HCT116 (cell line): Measurements from ENCODE around the gene CELF1. TPM values are rescaled to one million over a fixed set of nuclear protein-coding genes. Genes with fewer than 3 reads are reported as not detected.

Experiments used
- ATAC-seq: fragments of 200-7000 bp; cut with Tn5 transposase; 2 replicates; pipeline ENCODE4 v1.9.1; 2020; ENCODE audit warnings: mild to moderate bottlenecking, moderate library complexity
- BruUV-seq: library from RNA; stranded (reverse); fragments of 400-500 nt; replicated peaks from 2 replicates; lab custom pipeline; 2021; lab: Mats Ljungman, UMichigan
- CTCF ChIA-PET: fragments of 300-600 bp; sonication (Branson Sonifier 250); formaldehyde crosslinking; loops from one replicate; lab custom pipeline; 2021; ENCODE audit warnings: antibody characterized with exemption; lab: Charles Lee
- POLR2A ChIA-PET: fragments of 300-600, 350-600 bp; sonication (Branson Sonifier 250); formaldehyde crosslinking; loops from one replicate; lab custom pipeline; 2021; ENCODE audit warnings: antibody characterized with exemption; lab: Charles Lee
- RAD21 ChIA-PET, 2 experiments: fragments of 300-600 bp; sonication (Branson Sonifier 250); formaldehyde crosslinking; loops; one replicate each; lab custom pipeline; 2023; ENCODE audit warnings: low total read pairs in 2 of 2; ENCODE audit not compliant: uncharacterized antibody in 2 of 2, unreplicated experiment in 2 of 2, low non-redundant PET in 1 of 2; lab: Charles Lee
- DNase-seq: peaks from one replicate; pipeline ENCODE4 v3.0.0-alpha.2; 2010; ENCODE audit warnings: low read depth, low spot score
- H2AFZ ChIP-seq: fragments of 200-600 bp; shearing (Covaris generic), sonication (generic); 2 replicates; pipeline ENCODE4 v1.6.1; 2017; ENCODE audit warnings: low read depth, mixed run types, mixed read lengths, antibody characterized with exemption, low read length; ENCODE audit not compliant: poor library complexity, severe bottlenecking
- H3K27ac ChIP-seq: 2 replicates; pipeline ENCODE4 v1.5.1; 2012; ENCODE audit warnings: low read depth, low read length
- H3K27me3 ChIP-seq: fragments of 200-600 bp; sonication (generic); 2 replicates; pipeline ENCODE4 v1.6.1; 2016; ENCODE audit warnings: mixed run types, low read length, mixed read lengths; ENCODE audit not compliant: insufficient read depth
- H3K36me3 ChIP-seq, 2 experiments: fragments of 200-500 bp in 1 of 2; fragments of 200-600 bp in 1 of 2; sonication (Bioruptor generic) in 1 of 2; sonication (generic) in 1 of 2; 2 replicates each; pipeline versions ENCODE4 v1.5.1 to v1.6.1; 2014 to 2016; ENCODE audit warnings: low read length in 2 of 2, inconsistent platforms in 1 of 2, mixed read lengths in 1 of 2, mixed run types in 1 of 2; ENCODE audit not compliant: insufficient read depth in 2 of 2, control insufficient read depth in 1 of 2
- H3K4me1 ChIP-seq, 2 experiments: fragments of 200-600 bp in 1 of 2; sonication (generic) in 1 of 2; 2 replicates each; pipeline versions ENCODE4 v1.5.1 to v1.6.1; 2012 to 2017; ENCODE audit warnings: low read length in 2 of 2, inconsistent platforms in 1 of 2, mild to moderate bottlenecking in 1 of 2, mixed read lengths in 1 of 2, mixed run types in 1 of 2, moderate library complexity in 1 of 2; ENCODE audit not compliant: insufficient read depth in 2 of 2, control insufficient read depth in 1 of 2
- H3K4me2 ChIP-seq: fragments of 200-600 bp; sonication (generic); 2 replicates; pipeline ENCODE4 v1.6.1; 2017; ENCODE audit warnings: mixed run types, low read length, mixed read lengths
- H3K4me3 ChIP-seq, 2 experiments: fragments of 200-600 bp in 1 of 2; sonication (generic) in 1 of 2; replicated peaks in 1 of 2; 2 replicates each; pipeline ENCODE4 v1.5.1; 2011 to 2016; ENCODE audit warnings: low read length in 2 of 2, control low read depth in 1 of 2, low read depth in 1 of 2, mild to moderate bottlenecking in 1 of 2, mixed read lengths in 1 of 2, mixed run types in 1 of 2
- H3K79me2 ChIP-seq: fragments of 200-600 bp; sonication (generic); 2 replicates; pipeline ENCODE4 v1.6.1; 2017; ENCODE audit warnings: mild to moderate bottlenecking, mixed run types, low read length, moderate library complexity, mixed read lengths; ENCODE audit not compliant: insufficient read depth
- H3K9ac ChIP-seq: fragments of 200-600 bp; sonication (generic); 2 replicates; pipeline ENCODE4 v1.6.1; 2016; ENCODE audit warnings: low read length, mixed read lengths
- H3K9me2 ChIP-seq: fragments of 200-600 bp; sonication (generic), shearing (Covaris generic); 2 replicates; pipeline ENCODE4 v1.6.1; 2017; ENCODE audit warnings: mixed run types, mild to moderate bottlenecking, moderate library complexity; ENCODE audit not compliant: insufficient read depth
- H3K9me3 ChIP-seq, 2 experiments: fragments of 200-500 bp in 1 of 2; fragments of 200-600 bp in 1 of 2; sonication (Bioruptor generic) in 1 of 2; sonication (generic) in 1 of 2; 2 replicates each; pipeline ENCODE4 v1.6.1; 2014 to 2017; ENCODE audit warnings: low read length in 2 of 2, mixed read lengths in 2 of 2, inconsistent platforms in 1 of 2, low read depth in 1 of 2, mild to moderate bottlenecking in 1 of 2, mixed run types in 1 of 2, moderate library complexity in 1 of 2; ENCODE audit not compliant: control insufficient read depth in 1 of 2, insufficient read depth in 1 of 2
- H4K20me1 ChIP-seq: fragments of 200-600 bp; sonication (generic), shearing (Covaris generic); 2 replicates; pipeline ENCODE4 v1.6.1; 2017; ENCODE audit warnings: mixed run types, mild to moderate bottlenecking, moderate library complexity; ENCODE audit not compliant: insufficient read depth
- CBX3 ChIP-seq: IDR thresholded peaks from 2 replicates; pipeline ENCODE4 v1.6.1; 2012; ENCODE audit warnings: low read depth
- EGR1 ChIP-seq: IDR thresholded peaks from 2 replicates; pipeline ENCODE4 v1.6.1; 2012; ENCODE audit warnings: low read depth
- ELF1 ChIP-seq: IDR thresholded peaks from 2 replicates; pipeline ENCODE4 v1.6.1; 2012; ENCODE audit warnings: low read depth, borderline replicate concordance
- EZH2 ChIP-seq: fragments of 200-600 bp; sonication (generic); IDR thresholded peaks from 2 replicates; pipeline ENCODE4 v1.6.1; 2017; ENCODE audit warnings: antibody characterized with exemption, mixed run types
- FOSL1 ChIP-seq: IDR thresholded peaks from 2 replicates; pipeline ENCODE4 v1.6.1; 2012; ENCODE audit warnings: low read depth
- JUND ChIP-seq: IDR thresholded peaks from 2 replicates; pipeline ENCODE4 v1.6.1; 2012
- RAD21 ChIP-seq: IDR thresholded peaks from 2 replicates; pipeline ENCODE4 v1.6.1; 2012; ENCODE audit warnings: low read depth, mild to moderate bottlenecking
- SIN3A ChIP-seq: IDR thresholded peaks from 2 replicates; pipeline ENCODE4 v1.6.1; 2012; ENCODE audit warnings: low read depth
- SP1 ChIP-seq: IDR thresholded peaks from 2 replicates; pipeline ENCODE4 v1.6.1; 2012; ENCODE audit warnings: low read depth
- SRF ChIP-seq: IDR thresholded peaks from 2 replicates; pipeline ENCODE4 v1.6.1; 2012; ENCODE audit warnings: low read depth
- YY1 ChIP-seq: IDR thresholded peaks from 2 replicates; pipeline ENCODE4 v1.6.1; 2011; ENCODE audit warnings: low read length, low read depth, moderate library complexity, mild to moderate bottlenecking; ENCODE audit not compliant: insufficient replicate concordance; ENCODE audit errors: extremely low read depth
- intact Hi-C: fragments of 100-400 bp; cut with micrococcal nuclease; formaldehyde crosslinking; loops from 2 replicates; pipeline ENCODE4 v1.10.0; 2022
- total RNA-seq: library from RNA; stranded (reverse); gene quantifications from one replicate; pipeline ENCODE4 v1.2.1, GENCODE V29; 2021; ENCODE audit not compliant: unreplicated experiment
- TF ChIP-seq, protein P1 (sequence below), 3 experiments: fragments of 200-600 bp in 1 of 3; sonication (generic) in 1 of 3; IDR thresholded peaks in 2 of 3; conservative IDR thresholded peaks in 1 of 3; 2 replicates each; pipeline ENCODE4 v1.5.1; 2012 to 2017; ENCODE audit warnings: low read depth in 2 of 3, low read length in 2 of 3, antibody characterized with exemption in 1 of 3, borderline replicate concordance in 1 of 3, control low read depth in 1 of 3, mild to moderate bottlenecking in 1 of 3, mixed read lengths in 1 of 3, mixed run types in 1 of 3, moderate library complexity in 1 of 3; ENCODE audit not compliant: insufficient read depth in 1 of 3
- TF ChIP-seq, protein P2 (sequence below): IDR thresholded peaks from 2 replicates; pipeline ENCODE4 v1.6.1; 2012

Gene CELF1
- total RNA-seq, 1 experiment from 2014 or later, result 133 TPM

DNA sequence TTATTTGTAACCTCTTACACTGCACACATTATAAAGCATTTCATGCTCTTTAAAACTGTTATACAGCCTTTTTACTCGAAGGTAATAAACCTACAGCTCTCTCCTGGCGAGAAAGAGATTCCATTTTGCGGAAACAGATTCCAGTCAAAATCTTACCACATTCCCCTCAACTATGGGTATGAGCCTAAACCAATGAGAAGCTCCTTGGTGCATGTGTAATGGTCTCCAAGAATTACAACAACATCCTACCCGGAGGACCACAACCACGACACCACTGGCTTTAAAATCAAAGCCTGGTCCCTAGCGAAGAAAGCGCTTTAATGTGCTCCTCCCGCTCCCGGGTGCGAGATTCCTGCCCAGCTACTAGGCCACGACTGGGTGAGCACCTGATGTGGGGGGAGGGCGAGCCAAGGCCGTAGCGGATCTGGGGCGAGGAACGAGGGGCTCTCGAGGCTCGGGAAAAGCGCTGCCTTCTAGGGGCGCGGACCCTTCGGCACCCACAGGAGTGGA is 821 bp downstream of the CELF1 start:
- RAD21 ChIA-PET, result no interaction called here
- H3K9me2 ChIP-seq, result no peaks in the 10 kb centered on the region
- no peak for DNase-seq
- H3K4me1 ChIP-seq, result peaks cover 13 to 30% of the 10 kb centered on the region in 2 experiments
- H3K36me3 ChIP-seq, result peaks cover 0 to 4% of the 10 kb centered on the region in 2 experiments; a peak in 1 of 4 replicates
- no peaks in the 10 kb centered on the region for H3K27me3 ChIP-seq
- BruUV-seq, result no TSS peak
- H3K9ac ChIP-seq, result peak overlapping the region; percentile 92
- H2AFZ ChIP-seq, result no peak overlapping the region
- peaks cover 6% of the 10 kb centered on the region; the same call in 1 of the 2 replicates for H4K20me1 ChIP-seq
- CTCF ChIA-PET, result interaction anchor here (0.7 to 2.0 kb wide), 4 partner anchors 11 to 98 kb away, joined by 3 to 9 read pairs (median 7); partner anchors contain the start of gene PTPMT1
- TF ChIP-seq CBX3 (no peak), EGR1 (no peak), SRF (no peak), JUND (no peak), FOSL1 (no peak), EZH2 (no peak), ELF1 (no peak), YY1 (no peak), SIN3A (no peak), SP1 (no peak), RAD21 (no peak)
- TF ChIP-seq, protein P1, sequence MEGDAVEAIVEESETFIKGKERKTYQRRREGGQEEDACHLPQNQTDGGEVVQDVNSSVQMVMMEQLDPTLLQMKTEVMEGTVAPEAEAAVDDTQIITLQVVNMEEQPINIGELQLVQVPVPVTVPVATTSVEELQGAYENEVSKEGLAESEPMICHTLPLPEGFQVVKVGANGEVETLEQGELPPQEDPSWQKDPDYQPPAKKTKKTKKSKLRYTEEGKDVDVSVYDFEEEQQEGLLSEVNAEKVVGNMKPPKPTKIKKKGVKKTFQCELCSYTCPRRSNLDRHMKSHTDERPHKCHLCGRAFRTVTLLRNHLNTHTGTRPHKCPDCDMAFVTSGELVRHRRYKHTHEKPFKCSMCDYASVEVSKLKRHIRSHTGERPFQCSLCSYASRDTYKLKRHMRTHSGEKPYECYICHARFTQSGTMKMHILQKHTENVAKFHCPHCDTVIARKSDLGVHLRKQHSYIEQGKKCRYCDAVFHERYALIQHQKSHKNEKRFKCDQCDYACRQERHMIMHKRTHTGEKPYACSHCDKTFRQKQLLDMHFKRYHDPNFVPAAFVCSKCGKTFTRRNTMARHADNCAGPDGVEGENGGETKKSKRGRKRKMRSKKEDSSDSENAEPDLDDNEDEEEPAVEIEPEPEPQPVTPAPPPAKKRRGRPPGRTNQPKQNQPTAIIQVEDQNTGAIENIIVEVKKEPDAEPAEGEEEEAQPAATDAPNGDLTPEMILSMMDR (IDR thresholded peaks at IDR 0.05 in 2 of 3, conservative IDR thresholded peaks at IDR 0.05 in 1 of 3; ENCODE audit: borderline replicate concordance in 1 of 3, insufficient read depth in 1 of 3, low read depth in 2 of 3, low read length in 2 of 3), result no peak
- TF ChIP-seq, protein P2, sequence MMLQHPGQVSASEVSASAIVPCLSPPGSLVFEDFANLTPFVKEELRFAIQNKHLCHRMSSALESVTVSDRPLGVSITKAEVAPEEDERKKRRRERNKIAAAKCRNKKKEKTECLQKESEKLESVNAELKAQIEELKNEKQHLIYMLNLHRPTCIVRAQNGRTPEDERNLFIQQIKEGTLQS, result no peak
- TF ChIP-seq, all 23 proteins: peak for 0
- intact Hi-C loops, result loop anchor here (5.0 to 10.0 kb wide), 2 partner anchors 127 to 215 kb away; partner anchors contain the start of genes FNBP4 and PSMC3
- H3K4me2 ChIP-seq, result peak overlapping the region; percentile 98
- peak overlapping the region; percentile 93 for H3K27ac ChIP-seq
- H3K4me3 ChIP-seq, result peak overlapping the region; percentile 94 to 97
- H3K79me2 ChIP-seq, result peaks cover 62% of the 10 kb centered on the region
- peak; percentile 7 for ATAC-seq
- no peaks in the 10 kb centered on the region for H3K9me3 ChIP-seq
- POLR2A ChIA-PET, result interaction anchor here (1.0 to 1.5 kb wide), 4 partner anchors 12 to 31 kb away, joined by 3 read pairs; no protein-coding TSS in a partner anchor
